HEK293 (cell line): ENCODE measurements around the gene DENND1A.

ENCODE experiments used
- CTCF ChIA-PET: fragments of 350-600 bp; formaldehyde crosslinking; extraction: SDS; loops from one replicate; lab custom pipeline; 2021; ENCODE audit warnings: antibody characterized with exemption; lab: Yijun Ruan, JAX
- POLR2A ChIA-PET: fragments of 300-600 bp; formaldehyde crosslinking; extraction: SDS; loops from one replicate; lab custom pipeline; 2020; ENCODE audit warnings: antibody characterized with exemption, inconsistent platforms; lab: Yijun Ruan, JAX
- H3K27ac ChIP-seq: fragments of 200-500 bp; sonication (Bioruptor generic); 2 replicates; pipeline ENCODE4 v1.5.1; 2014; ENCODE audit warnings: low read depth, low read length, control low read depth, inconsistent platforms; ENCODE audit errors: extremely low read depth
- H3K36me3 ChIP-seq, 2 experiments: fragments of 200-500 bp in 1 of 2; sonication (Bioruptor generic) in 1 of 2; 1 replicate in 1 of 2; 2 replicates in 1 of 2; pipeline ENCODE4 v1.5.1; 2014 to 2017; ENCODE audit warnings: inconsistent platforms in 2 of 2, low read length in 2 of 2; ENCODE audit not compliant: control insufficient read depth in 2 of 2, insufficient read depth in 1 of 2
- H3K4me1 ChIP-seq: fragments of 200-500 bp; sonication (Bioruptor generic); 2 replicates; pipeline ENCODE4 v1.5.1; 2014; ENCODE audit warnings: mild to moderate bottlenecking, low read length, inconsistent platforms; ENCODE audit not compliant: control insufficient read depth, insufficient read depth
- H3K4me3 ChIP-seq: 2 replicates; pipeline ENCODE4 v1.5.1; 2011; ENCODE audit warnings: low read depth, mild to moderate bottlenecking, control low read depth, low read length, moderate library complexity
- H3K9me3 ChIP-seq: fragments of 200-500 bp; sonication (Bioruptor generic); 2 replicates; pipeline ENCODE4 v1.5.1; 2014; ENCODE audit warnings: low read depth, low read length, inconsistent platforms; ENCODE audit not compliant: control insufficient read depth, insufficient read depth
- CTCF ChIP-seq: fragments of 450-650 bp; formaldehyde crosslinking; IDR thresholded peaks from 2 replicates; pipeline ENCODE4 v1.5.1; 2016; ENCODE audit warnings: missing biosample characterization, missing genetic modification characterization
- HIC1 ChIP-seq: fragments of 450-650 bp; formaldehyde crosslinking; IDR thresholded peaks from 2 replicates; pipeline ENCODE4 v1.5.1; 2016; ENCODE audit warnings: missing biosample characterization, missing genetic modification characterization
- TSHZ1 ChIP-seq: fragments of 450-650 bp; formaldehyde crosslinking; IDR thresholded peaks from 2 replicates; pipeline ENCODE4 v1.5.1; 2016; ENCODE audit warnings: missing biosample characterization, missing genetic modification characterization, borderline replicate concordance
- ZBTB48 ChIP-seq: fragments of 450-650 bp; formaldehyde crosslinking; IDR thresholded peaks from 2 replicates; pipeline ENCODE4 v1.5.1; 2016; ENCODE audit warnings: missing biosample characterization, missing genetic modification characterization
- ZBTB49 ChIP-seq: fragments of 450-650 bp; formaldehyde crosslinking; IDR thresholded peaks from 2 replicates; pipeline ENCODE4 v1.5.1; 2016; ENCODE audit warnings: missing biosample characterization, missing genetic modification characterization, low read depth
- ZEB2 ChIP-seq: fragments of 450-650 bp; formaldehyde crosslinking; IDR thresholded peaks from 2 replicates; pipeline ENCODE4 v1.5.1; 2016; ENCODE audit warnings: missing biosample characterization, missing genetic modification characterization
- ZIC2 ChIP-seq: fragments of 450-650 bp; formaldehyde crosslinking; IDR thresholded peaks from 2 replicates; pipeline ENCODE4 v1.5.1; 2016; ENCODE audit warnings: missing biosample characterization, missing genetic modification characterization
- ZNF184 ChIP-seq: fragments of 450-650 bp; IDR thresholded peaks from 2 replicates; pipeline ENCODE4 v1.5.1; 2018; ENCODE audit warnings: missing biosample characterization, mild to moderate bottlenecking, missing genetic modification characterization
- ZNF221 ChIP-seq: fragments of 450-650 bp; formaldehyde crosslinking; IDR thresholded peaks from 2 replicates; pipeline ENCODE4 v1.5.1; 2017; ENCODE audit warnings: missing biosample characterization, missing genetic modification characterization, borderline replicate concordance
- ZNF302 ChIP-seq: fragments of 450-650 bp; formaldehyde crosslinking; IDR thresholded peaks from 2 replicates; pipeline ENCODE4 v1.5.1; 2016; ENCODE audit warnings: missing biosample characterization, missing genetic modification characterization, low read depth
- ZNF510 ChIP-seq: fragments of 450-650 bp; formaldehyde crosslinking; IDR thresholded peaks from 2 replicates; pipeline ENCODE4 v1.5.1; 2018; ENCODE audit warnings: mild to moderate bottlenecking, missing genetic modification characterization, missing biosample characterization; ENCODE audit not compliant: insufficient replicate concordance
- ZNF529 ChIP-seq: fragments of 450-650 bp; formaldehyde crosslinking; IDR thresholded peaks from 2 replicates; pipeline ENCODE4 v1.5.1; 2017; ENCODE audit warnings: missing genetic modification characterization, missing biosample characterization; ENCODE audit not compliant: insufficient replicate concordance
- ZNF530 ChIP-seq: fragments of 450-650 bp; formaldehyde crosslinking; IDR thresholded peaks from 2 replicates; pipeline ENCODE4 v1.5.1; 2016; ENCODE audit warnings: low read depth, missing biosample characterization, missing genetic modification characterization
- ZNF544 ChIP-seq: fragments of 450-650 bp; formaldehyde crosslinking; IDR thresholded peaks from 2 replicates; pipeline ENCODE4 v1.5.0; 2017; ENCODE audit warnings: missing biosample characterization, missing genetic modification characterization
- ZNF555 ChIP-seq: fragments of 450-650 bp; formaldehyde crosslinking; conservative IDR thresholded peaks from 2 replicates; pipeline ENCODE4 v1.5.1; 2017; ENCODE audit warnings: missing biosample characterization, mild to moderate bottlenecking, missing genetic modification characterization, inconsistent platforms
- ZNF596 ChIP-seq: fragments of 450-650 bp; IDR thresholded peaks from 2 replicates; pipeline ENCODE4 v1.5.0; 2018; ENCODE audit warnings: missing biosample characterization, mild to moderate bottlenecking, missing genetic modification characterization, moderate library complexity
- ZSCAN16 ChIP-seq: fragments of 450-650 bp; formaldehyde crosslinking; IDR thresholded peaks from 2 replicates; pipeline ENCODE4 v1.5.1; 2016; ENCODE audit warnings: missing biosample characterization, missing genetic modification characterization
- ZSCAN23 ChIP-seq: fragments of 450-650 bp; formaldehyde crosslinking; IDR thresholded peaks from 2 replicates; pipeline ENCODE4 v1.5.1; 2016; ENCODE audit warnings: missing biosample characterization, missing genetic modification characterization

Gene DENND1A

GRCh38 chr9:123387686-123388085 lies 542.2 kb downstream of the DENND1A start:
- H3K4me3 ChIP-seq, result no peak overlapping the region
- H3K9me3 ChIP-seq, result no peaks in the 10 kb centered on the region
- POLR2A ChIA-PET, result interaction anchor here (0.7 kb wide), 1 partner anchor 544 kb away, joined by 6 read pairs; no protein-coding TSS in a partner anchor
- CTCF ChIA-PET, result interaction anchor here (0.7 to 2.2 kb wide), 7 partner anchors 12 to 395 kb away, joined by 3 to 30 read pairs (median 5); partner anchors contain the start of gene CRB2
- no peak overlapping the region for H3K27ac ChIP-seq
- TF ChIP-seq ZNF184 (no peak), ZIC2 (tag by site-specific recombination) (no peak), ZNF596 (tag by site-specific recombination) (no peak), ZSCAN16 (tag by site-specific recombination) (no peak), ZNF555 (tag by site-specific recombination) (no peak), ZNF221 (tag by site-specific recombination) (no peak), ZNF529 (no peak), ZNF544 (tag by site-specific recombination) (no peak), ZNF530 (tag by site-specific recombination) (no peak), CTCF (tag by site-specific recombination) (no peak), ZBTB48 (tag by site-specific recombination) (no peak), ZNF302 (tag by site-specific recombination) (no peak), ZEB2 (tag by site-specific recombination) (no peak), HIC1 (tag by site-specific recombination) (no peak), ZSCAN23 (tag by site-specific recombination) (no peak), TSHZ1 (no peak), ZBTB49 (tag by site-specific recombination) (no peak), ZNF510 (tag by site-specific recombination) (no peak)
- H3K4me1 ChIP-seq, result no peaks in the 10 kb centered on the region
- no peaks in the 10 kb centered on the region for H3K36me3 ChIP-seq
